ENCODE data around the gene CRTAC1. TPM values are rescaled to one million over a fixed set of nuclear protein-coding genes. Genes with fewer than 3 reads are reported as not detected.

Gene CRTAC1
- total RNA-seq, 4 donors from 2014 or later: 1.2 to 5.7 (median 1.7) TPM

DNA sequence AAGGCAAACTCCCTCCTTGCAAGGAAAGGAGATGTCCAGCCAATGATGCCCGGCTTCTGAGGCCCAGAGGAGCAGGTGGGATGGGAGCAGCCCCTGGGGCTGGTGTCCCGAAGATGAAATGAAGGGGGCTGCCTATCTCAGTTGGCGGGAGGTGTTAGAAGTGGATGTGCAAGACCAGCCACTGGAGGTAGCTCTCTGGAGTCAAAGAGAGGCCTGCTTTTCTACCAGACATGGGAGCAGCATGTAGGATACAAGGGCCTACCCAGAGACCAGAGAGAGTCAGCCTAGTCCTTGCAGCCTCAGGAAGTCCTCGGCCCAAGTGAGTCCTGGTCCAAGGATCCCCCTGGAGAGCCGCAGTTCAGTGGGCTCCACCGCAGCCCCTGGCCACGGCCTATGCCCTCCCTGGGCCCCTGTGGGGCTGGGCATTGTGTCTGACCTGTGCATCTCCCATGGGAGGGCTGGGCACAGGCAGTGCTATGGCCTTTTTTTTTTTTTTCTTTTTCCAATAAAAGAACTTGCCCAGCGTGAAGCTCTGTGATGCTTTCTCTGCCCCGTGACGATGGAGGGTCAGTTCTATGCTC lies 163.1 kb downstream of the CRTAC1 start:
- no peak overlapping the region for H3K27ac ChIP-seq
- no peak for ATAC-seq
- no peaks in the 10 kb centered on the region for H3K9me3 ChIP-seq
- TF ChIP-seq POLR2AphosphoS5 (IDR thresholded peaks at IDR 0.05): no peak
- TF ChIP-seq, protein P1, sequence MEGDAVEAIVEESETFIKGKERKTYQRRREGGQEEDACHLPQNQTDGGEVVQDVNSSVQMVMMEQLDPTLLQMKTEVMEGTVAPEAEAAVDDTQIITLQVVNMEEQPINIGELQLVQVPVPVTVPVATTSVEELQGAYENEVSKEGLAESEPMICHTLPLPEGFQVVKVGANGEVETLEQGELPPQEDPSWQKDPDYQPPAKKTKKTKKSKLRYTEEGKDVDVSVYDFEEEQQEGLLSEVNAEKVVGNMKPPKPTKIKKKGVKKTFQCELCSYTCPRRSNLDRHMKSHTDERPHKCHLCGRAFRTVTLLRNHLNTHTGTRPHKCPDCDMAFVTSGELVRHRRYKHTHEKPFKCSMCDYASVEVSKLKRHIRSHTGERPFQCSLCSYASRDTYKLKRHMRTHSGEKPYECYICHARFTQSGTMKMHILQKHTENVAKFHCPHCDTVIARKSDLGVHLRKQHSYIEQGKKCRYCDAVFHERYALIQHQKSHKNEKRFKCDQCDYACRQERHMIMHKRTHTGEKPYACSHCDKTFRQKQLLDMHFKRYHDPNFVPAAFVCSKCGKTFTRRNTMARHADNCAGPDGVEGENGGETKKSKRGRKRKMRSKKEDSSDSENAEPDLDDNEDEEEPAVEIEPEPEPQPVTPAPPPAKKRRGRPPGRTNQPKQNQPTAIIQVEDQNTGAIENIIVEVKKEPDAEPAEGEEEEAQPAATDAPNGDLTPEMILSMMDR (IDR thresholded peaks at IDR 0.05): no peak
- no peak for TF ChIP-seq POLR2A (IDR thresholded peaks at IDR 0.05)
- no peak for TF ChIP-seq EP300 (IDR thresholded peaks at IDR 0.05)
- peaks cover 68% of the 10 kb centered on the region for H3K27me3 ChIP-seq
- WGBS, 2 donors (ENCODE audit: low coverage in 1 of 2): 59 to 100% methylated on average over 2 to 4 of the region's 10 CpGs
- H3K4me1 ChIP-seq: peaks cover 4 to 15% (median 8%) of the 10 kb centered on the region in 3 donors
- H3K36me3 ChIP-seq: no peaks in the 10 kb centered on the region
- H3K4me3 ChIP-seq: no peak overlapping the region

DNA sequence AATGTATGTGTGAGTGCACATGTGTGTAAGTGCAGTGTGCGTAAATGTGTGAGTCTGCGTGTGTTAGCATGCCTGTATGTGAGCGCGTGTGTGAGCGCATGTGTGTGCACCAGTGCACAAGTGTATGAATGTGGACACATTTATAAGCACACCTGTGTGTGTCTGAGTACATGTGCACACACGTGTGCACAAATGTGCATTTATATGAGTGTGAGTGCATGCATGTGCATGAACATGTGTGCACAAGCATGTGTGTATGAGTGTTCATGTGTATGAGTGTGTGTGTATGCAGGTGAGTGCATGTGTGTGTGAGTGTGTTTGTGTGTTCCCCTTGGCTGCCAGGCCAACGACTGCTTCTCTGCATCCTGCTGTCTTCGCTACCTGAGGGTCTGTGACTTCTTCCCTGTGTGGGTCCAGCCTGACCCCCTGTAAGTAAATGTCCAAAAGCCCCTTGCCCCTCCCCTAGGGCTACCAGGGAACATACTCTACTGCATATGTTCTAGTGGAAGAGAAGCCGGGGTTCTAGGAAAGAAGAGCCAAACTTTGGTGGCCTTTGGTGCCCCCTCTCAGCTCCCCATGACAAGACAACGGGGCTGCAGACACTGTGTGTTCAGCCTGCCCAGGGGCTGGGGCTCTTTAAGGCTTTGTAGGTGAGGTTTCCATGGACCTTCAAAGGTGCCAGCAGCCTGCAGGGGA lies 163.7 kb downstream of the CRTAC1 start:
- H3K36me3 ChIP-seq: no peaks in the 10 kb centered on the region

DNA sequence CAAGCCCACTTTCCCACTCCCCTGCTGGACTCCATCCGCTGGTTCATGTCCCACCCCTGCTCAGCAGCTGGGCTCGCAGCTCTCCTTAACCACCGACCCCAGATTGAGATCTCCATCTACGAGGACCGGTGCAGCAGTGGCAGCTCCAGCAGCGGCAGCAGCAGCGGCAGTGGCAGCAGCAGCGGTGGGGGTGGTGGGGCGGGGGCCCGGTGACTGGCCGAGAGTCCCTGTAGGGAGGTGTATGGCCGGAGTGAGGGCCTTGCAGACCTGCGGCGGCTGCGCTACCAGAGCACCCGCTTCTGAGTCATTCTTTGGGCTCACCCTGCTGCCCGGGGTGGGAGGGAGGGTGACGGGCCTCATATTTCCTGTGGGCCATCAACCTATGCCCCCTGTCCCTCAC lies 164.9 kb downstream of the CRTAC1 start:
- no peak for ATAC-seq
- H3K9me3 ChIP-seq: no peaks in the 10 kb centered on the region
- no peak overlapping the region for H3K27ac ChIP-seq
- no peak for TF ChIP-seq POLR2A (IDR thresholded peaks at IDR 0.05)
- TF ChIP-seq, protein P1 (IDR thresholded peaks at IDR 0.05): no peak
- WGBS, 2 donors (ENCODE audit: low coverage in 1 of 2): no CpG with 5 or more reads among the region's 18 CpGs
- peaks cover 4 to 15% (median 8%) of the 10 kb centered on the region in 3 donors for H3K4me1 ChIP-seq
- H3K27me3 ChIP-seq: peaks cover 63% of the 10 kb centered on the region
- H3K36me3 ChIP-seq: no peaks in the 10 kb centered on the region
- H3K4me3 ChIP-seq: no peak overlapping the region

More for the DNA sequence above, 163.7 kb downstream of the CRTAC1 start:
- Histone ChIP-seq H3K4me1 (peaks cover 4 to 15% (median 8%) of the 10 kb centered on the region in 3 donors), H3K4me3 (no peak overlapping the region), H3K27me3 (peaks cover 63% of the 10 kb centered on the region), H3K9me3 (no peaks in the 10 kb centered on the region), H3K27ac (no peak overlapping the region)
- 90% methylated on average over 8 of the region's 10 CpGs for WGBS, 2 donors (ENCODE audit: low coverage in 1 of 2)
- ATAC-seq: no peak
- TF ChIP-seq EP300 (IDR thresholded peaks at IDR 0.05) (no peak), POLR2AphosphoS5 (IDR thresholded peaks at IDR 0.05) (no peak), POLR2A (IDR thresholded peaks at IDR 0.05) (no peak)
- TF ChIP-seq, protein P1 (IDR thresholded peaks at IDR 0.05): no peak

DNA sequence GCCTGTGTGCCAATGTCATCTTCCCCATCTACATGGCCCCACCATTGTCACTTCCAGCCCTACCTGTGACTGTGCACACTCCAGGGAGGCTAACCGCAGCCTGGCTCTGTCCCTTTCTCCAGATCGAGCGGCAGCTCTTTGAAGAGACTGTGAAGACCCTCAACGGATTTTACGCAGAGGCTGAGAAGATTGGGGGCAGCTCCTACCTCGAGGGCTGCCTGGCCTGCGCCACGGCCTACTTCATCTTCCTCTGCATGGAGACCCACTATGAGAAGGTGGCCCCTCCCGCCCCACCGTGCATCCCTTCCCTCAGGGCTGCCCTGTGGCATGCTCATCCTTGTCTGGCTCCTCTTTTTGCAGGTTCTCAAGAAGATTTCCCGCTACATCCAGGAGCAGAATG lies 166.6 kb downstream of the CRTAC1 start:
- peaks cover 0 to 5% (median 2%) of the 10 kb centered on the region in 3 donors for H3K4me1 ChIP-seq
- no CpG with 5 or more reads among the region's 11 CpGs for WGBS, 2 donors (ENCODE audit: low coverage in 1 of 2)
- H3K36me3 ChIP-seq: no peaks in the 10 kb centered on the region
- no peak overlapping the region for H3K4me3 ChIP-seq
- H3K27me3 ChIP-seq: peaks cover 63% of the 10 kb centered on the region
- no peak for ATAC-seq
- H3K27ac ChIP-seq: no peak overlapping the region
- H3K9me3 ChIP-seq: no peaks in the 10 kb centered on the region
- TF ChIP-seq, protein P1 (IDR thresholded peaks at IDR 0.05): no peak
- TF ChIP-seq POLR2A (IDR thresholded peaks at IDR 0.05) (no peak), POLR2AphosphoS5 (IDR thresholded peaks at IDR 0.05) (no peak), EP300 (IDR thresholded peaks at IDR 0.05) (no peak)

DNA sequence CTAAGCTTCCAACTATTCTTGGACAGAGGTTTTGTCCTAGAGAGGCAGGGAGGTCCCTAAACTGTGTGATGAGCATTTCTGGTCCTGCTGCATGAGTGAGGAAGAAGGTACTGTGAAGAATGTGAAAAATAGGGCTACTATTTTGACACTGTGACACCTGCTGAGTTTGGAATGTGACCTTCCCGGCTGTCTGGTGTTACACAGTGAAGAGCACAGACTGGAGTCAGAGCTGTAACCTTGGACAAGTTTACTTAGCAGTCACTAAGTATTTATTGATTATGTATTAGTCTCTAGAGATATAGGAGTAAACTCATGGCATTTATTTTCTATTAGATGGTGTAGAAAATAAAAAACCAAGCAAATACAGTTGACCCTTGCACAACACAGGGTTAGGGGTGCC lies 168.5 kb downstream of the CRTAC1 start:
- TF ChIP-seq, protein P1 (IDR thresholded peaks at IDR 0.05): no peak
- TF ChIP-seq POLR2A (IDR thresholded peaks at IDR 0.05): no peak
- TF ChIP-seq EP300 (IDR thresholded peaks at IDR 0.05): no peak
- TF ChIP-seq POLR2AphosphoS5 (IDR thresholded peaks at IDR 0.05): no peak
- H3K27me3 ChIP-seq: peaks cover 75% of the 10 kb centered on the region
- no peaks in the 10 kb centered on the region for H3K4me1 ChIP-seq
- no peak overlapping the region for H3K4me3 ChIP-seq
- ATAC-seq: no peak
- H3K9me3 ChIP-seq: no peaks in the 10 kb centered on the region
- H3K27ac ChIP-seq: no peak overlapping the region
- WGBS, 2 donors (ENCODE audit: low coverage in 1 of 2): 0% methylated on average over 1 of the region's 1 CpG; no CpG with 5 or more reads in 1 of the 2 donors
- H3K36me3 ChIP-seq: no peaks in the 10 kb centered on the region
